ENCODE results near the gene ELOA. TPM values are rescaled to one million over a fixed set of nuclear protein-coding genes. Genes with fewer than 3 reads are reported as not detected.

The ELOA gene
- total and polyA plus RNA-seq, 2 of the 13 experiments (the other 11 are each of a cell fraction or from before 2014, with no cell fraction given), result 14.2 to 28.5 TPM

GRCh38 chr1:23777979-23778814 is 34.9 kb downstream of the ELOA start, which contains the start of gene PITHD1 (continued):
- TF ChIP-seq ZNF230 (CRISPR knock-in tag; IDR thresholded peaks at IDR 0.05), result 0 out of 2 replicates have a peak, but pooled peaks have one; percentile 38
- peak; percentile 24; the same call in 1 of the 2 replicates for TF ChIP-seq ZSCAN9 (CRISPR knock-in tag; IDR thresholded peaks at IDR 0.05; ENCODE audit: borderline replicate concordance)
- peak; percentile 79 for TF ChIP-seq YEATS2 (CRISPR knock-in tag; IDR thresholded peaks at IDR 0.05; ENCODE audit: borderline replicate concordance)
- TF ChIP-seq, protein P1, sequence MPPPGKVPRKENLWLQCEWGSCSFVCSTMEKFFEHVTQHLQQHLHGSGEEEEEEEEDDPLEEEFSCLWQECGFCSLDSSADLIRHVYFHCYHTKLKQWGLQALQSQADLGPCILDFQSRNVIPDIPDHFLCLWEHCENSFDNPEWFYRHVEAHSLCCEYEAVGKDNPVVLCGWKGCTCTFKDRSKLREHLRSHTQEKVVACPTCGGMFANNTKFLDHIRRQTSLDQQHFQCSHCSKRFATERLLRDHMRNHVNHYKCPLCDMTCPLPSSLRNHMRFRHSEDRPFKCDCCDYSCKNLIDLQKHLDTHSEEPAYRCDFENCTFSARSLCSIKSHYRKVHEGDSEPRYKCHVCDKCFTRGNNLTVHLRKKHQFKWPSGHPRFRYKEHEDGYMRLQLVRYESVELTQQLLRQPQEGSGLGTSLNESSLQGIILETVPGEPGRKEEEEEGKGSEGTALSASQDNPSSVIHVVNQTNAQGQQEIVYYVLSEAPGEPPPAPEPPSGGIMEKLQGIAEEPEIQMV (CRISPR knock-in tag; IDR thresholded peaks at IDR 0.05; ENCODE audit: low read depth), result 0 out of 2 replicates have a peak, but pooled peaks have one; percentile 22
- peak; percentile 92 for TF ChIP-seq ARID4A (CRISPR knock-in tag; IDR thresholded peaks at IDR 0.05; ENCODE audit: borderline replicate concordance)
- TF ChIP-seq, protein P2, sequence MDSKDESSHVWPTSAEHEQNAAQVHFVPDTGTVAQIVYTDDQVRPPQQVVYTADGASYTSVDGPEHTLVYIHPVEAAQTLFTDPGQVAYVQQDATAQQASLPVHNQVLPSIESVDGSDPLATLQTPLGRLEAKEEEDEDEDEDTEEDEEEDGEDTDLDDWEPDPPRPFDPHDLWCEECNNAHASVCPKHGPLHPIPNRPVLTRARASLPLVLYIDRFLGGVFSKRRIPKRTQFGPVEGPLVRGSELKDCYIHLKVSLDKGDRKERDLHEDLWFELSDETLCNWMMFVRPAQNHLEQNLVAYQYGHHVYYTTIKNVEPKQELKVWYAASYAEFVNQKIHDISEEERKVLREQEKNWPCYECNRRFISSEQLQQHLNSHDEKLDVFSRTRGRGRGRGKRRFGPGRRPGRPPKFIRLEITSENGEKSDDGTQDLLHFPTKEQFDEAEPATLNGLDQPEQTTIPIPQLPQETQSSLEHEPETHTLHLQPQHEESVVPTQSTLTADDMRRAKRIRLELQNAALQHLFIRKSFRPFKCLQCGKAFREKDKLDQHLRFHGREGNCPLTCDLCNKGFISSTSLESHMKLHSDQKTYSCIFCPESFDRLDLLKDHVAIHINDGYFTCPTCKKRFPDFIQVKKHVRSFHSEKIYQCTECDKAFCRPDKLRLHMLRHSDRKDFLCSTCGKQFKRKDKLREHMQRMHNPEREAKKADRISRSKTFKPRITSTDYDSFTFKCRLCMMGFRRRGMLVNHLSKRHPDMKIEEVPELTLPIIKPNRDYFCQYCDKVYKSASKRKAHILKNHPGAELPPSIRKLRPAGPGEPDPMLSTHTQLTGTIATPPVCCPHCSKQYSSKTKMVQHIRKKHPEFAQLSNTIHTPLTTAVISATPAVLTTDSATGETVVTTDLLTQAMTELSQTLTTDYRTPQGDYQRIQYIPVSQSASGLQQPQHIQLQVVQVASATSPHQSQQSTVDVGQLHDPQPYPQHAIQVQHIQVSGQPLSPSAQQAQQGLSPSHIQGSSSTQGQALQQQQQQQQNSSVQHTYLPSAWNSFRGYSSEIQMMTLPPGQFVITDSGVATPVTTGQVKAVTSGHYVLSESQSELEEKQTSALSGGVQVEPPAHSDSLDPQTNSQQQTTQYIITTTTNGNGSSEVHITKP (CRISPR knock-in tag; IDR thresholded peaks at IDR 0.05; ENCODE audit: low read depth), result 0 out of 2 replicates have a peak, but pooled peaks have one; percentile 27
- no peak for TF ChIP-seq TOE1 (CRISPR knock-in tag; IDR thresholded peaks at IDR 0.05)
- TF ChIP-seq SMARCE1 (IDR thresholded peaks at IDR 0.05; ENCODE audit: borderline replicate concordance), result no peak
- TF ChIP-seq ZNF879 (CRISPR knock-in tag; IDR thresholded peaks at IDR 0.05), result no peak
- no peak for TF ChIP-seq KLF13 (CRISPR knock-in tag; IDR thresholded peaks at IDR 0.05)
- TF ChIP-seq HMGXB3 (CRISPR knock-in tag; IDR thresholded peaks at IDR 0.05; ENCODE audit: borderline replicate concordance), result peak; percentile 65; the same call in 1 of the 2 replicates
- 0 out of 2 replicates have a peak, but pooled peaks have one; percentile 62 for TF ChIP-seq ZNF720 (CRISPR knock-in tag; IDR thresholded peaks at IDR 0.05)
- peak; percentile 90 for TF ChIP-seq PHF8 (CRISPR knock-in tag; IDR thresholded peaks at IDR 0.05)
- TF ChIP-seq ZNF761 (CRISPR knock-in tag; conservative IDR thresholded peaks at IDR 0.05), result 0 out of 2 replicates have a peak, but pooled peaks have one; percentile 4
